ENCODE results near the gene SDHAF4.

Gene SDHAF4

DNA sequence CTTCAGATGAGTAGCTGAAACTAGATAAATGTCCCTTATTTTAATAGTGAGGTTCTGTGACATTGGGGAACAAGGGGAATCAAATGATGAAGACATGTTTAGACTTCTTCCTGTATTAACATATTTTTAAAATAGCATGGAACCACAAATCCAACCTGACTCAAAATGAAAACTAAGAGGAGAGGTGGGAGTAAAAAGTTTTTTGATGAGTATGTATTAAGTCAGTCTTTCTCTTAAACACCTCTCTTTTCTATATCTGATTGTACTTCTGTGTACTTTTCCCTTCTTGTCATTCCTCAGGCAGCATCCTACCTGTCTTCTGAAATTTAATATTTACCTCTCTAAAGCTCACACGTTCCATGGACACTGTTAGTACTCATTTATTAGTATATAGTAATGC lies 8.7 kb upstream of the SDHAF4 start:
- no peak for TF ChIP-seq SIN3A (IDR thresholded peaks at IDR 0.05; ENCODE audit: borderline replicate concordance, insufficient read depth, low read length)
- TF ChIP-seq, protein P1, sequence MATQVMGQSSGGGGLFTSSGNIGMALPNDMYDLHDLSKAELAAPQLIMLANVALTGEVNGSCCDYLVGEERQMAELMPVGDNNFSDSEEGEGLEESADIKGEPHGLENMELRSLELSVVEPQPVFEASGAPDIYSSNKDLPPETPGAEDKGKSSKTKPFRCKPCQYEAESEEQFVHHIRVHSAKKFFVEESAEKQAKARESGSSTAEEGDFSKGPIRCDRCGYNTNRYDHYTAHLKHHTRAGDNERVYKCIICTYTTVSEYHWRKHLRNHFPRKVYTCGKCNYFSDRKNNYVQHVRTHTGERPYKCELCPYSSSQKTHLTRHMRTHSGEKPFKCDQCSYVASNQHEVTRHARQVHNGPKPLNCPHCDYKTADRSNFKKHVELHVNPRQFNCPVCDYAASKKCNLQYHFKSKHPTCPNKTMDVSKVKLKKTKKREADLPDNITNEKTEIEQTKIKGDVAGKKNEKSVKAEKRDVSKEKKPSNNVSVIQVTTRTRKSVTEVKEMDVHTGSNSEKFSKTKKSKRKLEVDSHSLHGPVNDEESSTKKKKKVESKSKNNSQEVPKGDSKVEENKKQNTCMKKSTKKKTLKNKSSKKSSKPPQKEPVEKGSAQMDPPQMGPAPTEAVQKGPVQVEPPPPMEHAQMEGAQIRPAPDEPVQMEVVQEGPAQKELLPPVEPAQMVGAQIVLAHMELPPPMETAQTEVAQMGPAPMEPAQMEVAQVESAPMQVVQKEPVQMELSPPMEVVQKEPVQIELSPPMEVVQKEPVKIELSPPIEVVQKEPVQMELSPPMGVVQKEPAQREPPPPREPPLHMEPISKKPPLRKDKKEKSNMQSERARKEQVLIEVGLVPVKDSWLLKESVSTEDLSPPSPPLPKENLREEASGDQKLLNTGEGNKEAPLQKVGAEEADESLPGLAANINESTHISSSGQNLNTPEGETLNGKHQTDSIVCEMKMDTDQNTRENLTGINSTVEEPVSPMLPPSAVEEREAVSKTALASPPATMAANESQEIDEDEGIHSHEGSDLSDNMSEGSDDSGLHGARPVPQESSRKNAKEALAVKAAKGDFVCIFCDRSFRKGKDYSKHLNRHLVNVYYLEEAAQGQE (IDR thresholded peaks at IDR 0.05; ENCODE audit: insufficient read depth in 1 of 2, low read depth in 2 of 2, low read length in 2 of 2) = no peak

DNA sequence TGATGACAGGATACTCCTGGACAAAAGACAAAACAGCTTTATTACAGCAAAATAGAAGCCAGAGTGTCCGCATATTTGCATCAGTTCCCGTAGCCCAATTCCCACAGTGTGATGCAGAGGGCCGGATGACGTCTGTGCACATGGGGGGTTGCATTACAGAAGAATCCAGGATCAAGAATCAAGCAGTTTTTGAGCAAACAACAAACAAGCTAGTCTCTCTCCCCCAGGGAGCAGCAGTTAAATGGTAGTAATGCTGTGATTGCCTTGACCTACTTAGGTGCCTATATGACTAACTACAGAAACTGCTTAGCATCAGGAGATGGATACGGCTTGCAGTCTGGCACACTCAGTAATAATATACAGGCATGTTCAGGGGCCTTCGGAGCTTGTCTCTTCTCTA lies 3.2 kb upstream of the SDHAF4 start:
- TF ChIP-seq, protein P1 (IDR thresholded peaks at IDR 0.05; ENCODE audit: insufficient read depth in 1 of 2, low read depth in 2 of 2, low read length in 2 of 2) = no peak
- TF ChIP-seq FOXP2 (optimal IDR thresholded peaks at IDR 0.05; ENCODE audit: borderline replicate concordance, extremely low read depth, extremely low read length, insufficient read depth) = no peak
- no peak for TF ChIP-seq POLR2AphosphoS5 (IDR thresholded peaks at IDR 0.05; ENCODE audit: low read depth, low read length)
- TF ChIP-seq SIN3A (IDR thresholded peaks at IDR 0.05; ENCODE audit: borderline replicate concordance, insufficient read depth, low read length) = no peak
- no peak for TF ChIP-seq TAF1 (IDR thresholded peaks at IDR 0.05; ENCODE audit: borderline replicate concordance, insufficient read depth, low read length)

DNA sequence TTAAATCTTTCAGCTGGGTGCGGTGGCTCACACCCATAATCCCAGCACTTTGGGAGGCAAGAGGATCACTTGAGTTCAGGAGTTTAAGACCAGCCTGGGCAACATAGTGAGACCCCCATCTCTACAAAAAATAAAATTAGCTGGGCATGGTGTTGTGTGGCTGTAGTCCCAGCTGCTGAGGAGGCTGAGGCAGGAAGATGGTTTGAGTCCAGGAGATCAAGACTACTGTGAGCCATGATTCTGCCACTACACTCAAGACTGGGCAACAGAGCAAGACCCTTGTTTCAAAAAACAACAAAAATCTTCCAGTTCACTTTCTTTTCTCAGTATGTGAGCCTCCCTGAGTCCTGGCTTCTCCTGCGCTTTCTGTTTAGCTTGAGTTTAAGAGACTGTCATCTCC lies 7.9 kb downstream of the SDHAF4 start:
- no peak for TF ChIP-seq SIN3A (IDR thresholded peaks at IDR 0.05; ENCODE audit: borderline replicate concordance, insufficient read depth, low read length)
- TF ChIP-seq TAF1 (IDR thresholded peaks at IDR 0.05; ENCODE audit: borderline replicate concordance, insufficient read depth, low read length) = no peak
- TF ChIP-seq, protein P1 (IDR thresholded peaks at IDR 0.05; ENCODE audit: insufficient read depth in 1 of 2, low read depth in 2 of 2, low read length in 2 of 2) = no peak
- TF ChIP-seq POLR2AphosphoS5 (IDR thresholded peaks at IDR 0.05; ENCODE audit: low read depth, low read length) = no peak
- TF ChIP-seq FOXP2 (optimal IDR thresholded peaks at IDR 0.05; ENCODE audit: borderline replicate concordance, extremely low read depth, extremely low read length, insufficient read depth) = no peak

DNA sequence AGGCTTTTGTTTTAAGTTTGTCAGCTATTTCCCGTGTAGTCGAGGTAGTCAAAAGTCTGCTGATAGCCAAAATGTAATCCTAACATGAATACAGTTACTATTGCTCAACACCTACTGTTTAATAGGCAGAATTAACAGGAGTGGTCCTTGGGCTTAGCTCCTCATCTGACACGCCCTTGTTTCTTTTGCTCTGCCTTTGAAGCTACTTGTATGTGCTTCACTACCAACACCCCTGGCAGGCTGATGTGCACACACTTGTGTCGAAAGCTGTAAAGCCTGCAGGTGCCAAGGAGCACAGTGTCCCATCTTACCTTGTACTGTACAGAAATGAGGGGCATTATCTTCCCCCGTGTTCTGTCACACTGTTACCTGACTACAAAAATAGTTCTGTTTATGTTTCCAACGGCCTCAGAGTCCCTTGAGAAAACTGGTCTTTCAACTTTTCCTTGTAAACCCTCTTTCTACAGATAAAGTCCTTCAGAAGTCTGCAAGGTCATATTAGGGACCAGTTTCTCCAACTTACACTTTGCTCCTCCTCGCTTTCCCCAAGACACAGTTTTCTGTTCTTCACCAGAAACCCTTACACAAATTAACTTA lies 9.3 kb downstream of the SDHAF4 start:
- no peak for TF ChIP-seq SIN3A (IDR thresholded peaks at IDR 0.05; ENCODE audit: borderline replicate concordance, insufficient read depth, low read length)
- TF ChIP-seq, protein P1 (IDR thresholded peaks at IDR 0.05; ENCODE audit: insufficient read depth in 1 of 2, low read depth in 2 of 2, low read length in 2 of 2) = no peak
- no peak for TF ChIP-seq TAF1 (IDR thresholded peaks at IDR 0.05; ENCODE audit: borderline replicate concordance, insufficient read depth, low read length)
- TF ChIP-seq FOXP2 (optimal IDR thresholded peaks at IDR 0.05; ENCODE audit: borderline replicate concordance, extremely low read depth, extremely low read length, insufficient read depth) = no peak
- TF ChIP-seq POLR2AphosphoS5 (IDR thresholded peaks at IDR 0.05; ENCODE audit: low read depth, low read length) = no peak

DNA sequence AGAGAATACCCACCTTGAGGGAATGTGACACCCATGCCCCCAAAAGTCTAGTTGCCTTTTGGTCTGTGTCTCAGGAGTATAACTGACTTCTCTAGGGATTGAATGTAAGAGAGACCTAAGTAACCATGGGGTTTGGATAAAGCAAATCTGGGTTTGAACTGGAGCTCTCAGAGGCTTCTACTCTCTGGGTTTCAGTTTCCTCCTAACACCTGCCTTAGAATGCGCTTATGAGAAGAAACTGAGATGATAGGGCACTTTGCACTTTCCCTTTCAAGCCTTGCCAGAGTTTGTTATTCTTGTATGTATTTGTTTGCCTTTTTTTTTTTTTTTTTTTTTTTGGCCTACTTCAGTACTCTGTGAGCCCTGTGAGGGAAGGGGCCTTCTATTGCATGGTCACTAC lies 19.4 kb downstream of the SDHAF4 start:
- TF ChIP-seq, protein P1 (IDR thresholded peaks at IDR 0.05; ENCODE audit: insufficient read depth in 1 of 2, low read depth in 2 of 2, low read length in 2 of 2) = no peak
- TF ChIP-seq SIN3A (IDR thresholded peaks at IDR 0.05; ENCODE audit: borderline replicate concordance, insufficient read depth, low read length) (no peak), POLR2AphosphoS5 (IDR thresholded peaks at IDR 0.05; ENCODE audit: low read depth, low read length) (no peak), TAF1 (IDR thresholded peaks at IDR 0.05; ENCODE audit: borderline replicate concordance, insufficient read depth, low read length) (no peak), FOXP2 (optimal IDR thresholded peaks at IDR 0.05; ENCODE audit: borderline replicate concordance, extremely low read depth, extremely low read length, insufficient read depth) (no peak)

Data from PFSK-1 (cell line).